Activated effector memory CD4-positive, alpha-beta T cell treated with Interleukin-2 at 50 U/mL for 16 hours (primary cell): Measurements from ENCODE around the gene SLC16A13.
"Not testable (repeated sequence)": the region's sequence is repeated elsewhere in the genome, so short reads cannot be mapped to it uniquely, and the experiment has no call there.

ENCODE experiments used
- DNase-seq: peaks from one replicate; pipeline ENCODE4 v3.0.0-alpha.2; 2020

SLC16A13 gene

GRCh38 chr17:7034955-7035590, 742 bp upstream of the SLC16A13 start:
- no peak for DNase-seq

- no peak for DNase-seq
Observed at GRCh38 chr17:7038025-7038862, 2.4 kb downstream of the SLC16A13 start.

- DNase-seq = no peak
Observed at GRCh38 chr17:7039832-7040231, 4.0 kb downstream of the SLC16A13 start.

- DNase-seq = no peak
Observed at GRCh38 chr17:7041607-7042500, 6.0 kb downstream of the SLC16A13 start.

GRCh38 chr17:7042501-7043181, 6.8 kb downstream of the SLC16A13 start:
- peak; percentile 12 for DNase-seq

- no peak for DNase-seq
Observed at GRCh38 chr17:7043182-7043496, 7.3 kb downstream of the SLC16A13 start.

- peak; percentile 12 for DNase-seq
Observed at GRCh38 chr17:7043497-7044198, 7.8 kb downstream of the SLC16A13 start, which contains the start of gene SLC16A11. TSS of gene SLC16A11 (minus strand) at chr17:7044092. CDS start at chr17:7043513, 579 bp downstream.

- no peak for DNase-seq
Observed at GRCh38 chr17:7045492-7046126, 9.8 kb downstream of the SLC16A13 start.

GRCh38 chr17:7046127-7046724, 10.4 kb downstream of the SLC16A13 start:
- DNase-seq = peak; percentile 37

GRCh38 chr17:7046725-7047397, 11.0 kb downstream of the SLC16A13 start:
- DNase-seq = peak; percentile 59

GRCh38 chr17:7047566-7047965, 11.8 kb downstream of the SLC16A13 start:
- DNase-seq = no peak

GRCh38 chr17:7048968-7049367, 13.2 kb downstream of the SLC16A13 start:
- DNase-seq = no peak

- DNase-seq = not testable (repeated sequence)
Observed at GRCh38 chr17:7050583-7050982, 14.8 kb downstream of the SLC16A13 start.

- DNase-seq = no peak
Observed at GRCh38 chr17:7056386-7056785, 20.6 kb downstream of the SLC16A13 start.

- no peak for DNase-seq
Observed at GRCh38 chr17:7058831-7059447, 23.1 kb downstream of the SLC16A13 start.

- no peak for DNase-seq
Observed at GRCh38 chr17:7060165-7060891, 24.5 kb downstream of the SLC16A13 start.

- DNase-seq = no peak
Observed at GRCh38 chr17:7063518-7064094, 27.8 kb downstream of the SLC16A13 start.

- DNase-seq = no peak
Observed at GRCh38 chr17:7064261-7064660, 28.4 kb downstream of the SLC16A13 start.

- no peak for DNase-seq
Observed at GRCh38 chr17:7067198-7067597, 31.4 kb downstream of the SLC16A13 start.
